Non-pigmented ciliary epithelial cell (primary cell): ENCODE measurements around the gene TRABD.

Experiments used
- DNase-seq: peaks from one replicate; pipeline ENCODE4 v3.0.0-alpha.2; 2010; ENCODE audit warnings: low read depth

The TRABD gene

DNA sequence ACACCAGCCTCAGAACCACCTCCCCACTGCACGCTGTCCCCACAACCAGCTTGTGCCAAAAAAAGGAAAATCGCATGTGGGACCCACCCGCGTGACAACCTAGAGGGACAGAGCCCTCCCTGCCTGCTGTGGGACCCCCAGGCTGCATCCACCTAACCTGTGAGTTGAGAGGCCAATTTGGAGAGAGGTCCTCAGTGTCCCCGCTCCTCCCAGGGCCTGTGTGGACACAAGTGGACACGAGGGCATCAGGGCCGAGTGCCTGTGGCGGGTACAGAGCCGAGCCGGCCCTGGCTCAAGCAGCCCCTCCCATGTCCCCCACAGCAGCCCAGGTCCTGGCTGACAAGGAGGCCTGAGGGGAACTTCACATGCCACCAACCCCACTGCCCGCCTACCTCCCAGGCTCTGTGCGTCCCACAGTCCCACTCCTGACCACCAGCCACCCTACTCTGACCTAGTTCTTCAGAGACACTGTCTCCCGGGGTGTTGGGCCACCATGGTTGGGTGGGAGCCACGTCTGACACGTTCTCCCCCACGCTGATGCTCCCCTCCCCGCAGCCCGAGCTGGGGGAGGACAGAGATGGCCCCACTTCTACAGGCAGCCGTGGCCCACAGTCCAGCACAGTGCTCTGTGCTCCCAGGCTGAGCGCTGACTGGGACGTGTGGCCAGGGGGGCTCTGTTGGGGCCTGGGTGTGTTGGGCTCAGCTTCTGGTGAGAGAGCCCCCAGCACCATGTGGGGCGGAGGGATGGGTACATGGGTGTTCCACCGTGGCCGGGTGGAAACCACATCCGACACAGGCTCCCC lies 34.3 kb downstream of the TRABD start:
- DNase-seq: no peak

GRCh38 chr22:50220603-50221409 lies 35.1 kb downstream of the TRABD start:
- no peak for DNase-seq

- DNase-seq: no peak
Measured at GRCh38 chr22:50221410-50222300, 35.9 kb downstream of the TRABD start.

DNA sequence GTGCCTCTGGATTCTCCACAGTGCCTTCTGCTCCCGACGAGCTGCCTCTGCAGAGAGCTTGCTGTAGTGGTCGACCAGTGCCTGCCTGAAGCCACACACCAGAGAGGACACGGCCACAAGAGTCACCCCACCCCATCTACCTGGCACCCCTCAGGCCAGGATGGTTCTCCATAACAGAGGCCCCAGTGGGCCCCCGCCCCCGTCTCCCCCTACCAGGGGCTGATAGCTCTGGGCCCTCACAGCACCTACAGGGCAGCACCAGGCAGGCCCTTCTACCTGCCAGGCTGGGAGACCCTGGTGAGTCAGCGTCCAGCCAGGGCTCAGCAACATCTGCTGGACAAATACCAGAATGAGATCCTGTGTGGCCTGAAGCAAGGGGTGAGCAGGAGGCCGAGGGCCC lies 36.8 kb downstream of the TRABD start:
- no peak for DNase-seq

DNA sequence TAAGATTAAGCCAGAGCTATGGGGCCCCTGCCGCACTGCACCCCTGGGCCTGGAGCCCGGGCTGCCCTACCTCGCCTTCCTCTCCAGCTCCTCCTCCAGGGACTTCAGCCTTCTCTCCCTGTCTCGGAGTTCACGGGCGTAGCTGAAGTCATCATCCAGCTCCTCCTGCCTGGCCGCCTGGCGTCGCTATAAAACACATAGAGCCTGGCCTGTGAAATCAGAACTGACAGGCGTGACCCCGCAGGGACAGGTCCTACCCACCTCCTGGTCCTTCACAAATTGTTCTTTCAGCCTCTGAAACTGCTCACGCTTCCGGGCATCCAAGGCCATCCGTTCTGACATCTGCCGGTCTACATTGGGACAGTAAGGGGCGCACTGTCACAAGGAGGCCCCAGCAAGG lies 38.4 kb downstream of the TRABD start:
- no peak for DNase-seq

DNA sequence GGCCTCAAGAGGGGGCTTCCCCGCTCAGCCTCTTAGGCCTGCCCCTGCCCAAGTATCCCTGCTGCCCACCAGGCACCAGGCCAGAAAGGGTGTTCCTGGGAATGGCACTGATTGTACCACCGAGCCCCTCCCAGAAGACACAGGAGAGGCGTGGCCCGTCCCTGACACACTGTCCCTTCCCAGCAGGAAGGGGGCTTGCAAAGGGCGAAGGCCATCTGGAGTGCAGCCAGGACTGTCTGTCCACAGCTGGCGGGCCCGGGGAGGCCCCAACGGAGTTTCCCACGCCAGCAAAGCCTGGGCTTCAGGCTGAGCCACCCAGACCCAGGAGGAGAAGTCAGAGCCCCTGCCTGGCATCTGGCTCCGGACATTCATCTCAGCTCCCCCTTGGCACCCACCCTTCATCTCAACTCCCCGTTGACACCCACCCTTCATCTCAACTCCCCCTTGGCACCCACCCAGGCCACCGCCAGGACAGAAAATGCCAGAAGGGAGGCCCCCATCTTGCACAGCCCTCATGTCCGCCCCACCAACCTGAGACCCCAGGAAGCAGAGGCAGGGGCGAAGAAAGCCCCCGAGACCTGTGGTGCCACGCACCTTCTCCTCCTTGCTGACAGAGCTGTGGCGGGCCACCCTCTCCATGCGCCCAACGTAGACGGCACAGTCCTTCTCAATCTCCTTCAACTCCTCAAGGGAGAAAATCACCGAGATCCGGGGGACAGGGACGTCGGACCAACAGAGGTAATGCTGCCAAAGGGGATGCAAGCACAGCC lies 39.7 kb downstream of the TRABD start:
- DNase-seq: no peak

GRCh38 chr22:50226063-50226874 lies 40.6 kb downstream of the TRABD start:
- no peak for DNase-seq

GRCh38 chr22:50226875-50227165 lies 41.1 kb downstream of the TRABD start:
- DNase-seq: no peak

GRCh38 chr22:50227579-50228215 lies 42.0 kb downstream of the TRABD start:
- no peak for DNase-seq

DNA sequence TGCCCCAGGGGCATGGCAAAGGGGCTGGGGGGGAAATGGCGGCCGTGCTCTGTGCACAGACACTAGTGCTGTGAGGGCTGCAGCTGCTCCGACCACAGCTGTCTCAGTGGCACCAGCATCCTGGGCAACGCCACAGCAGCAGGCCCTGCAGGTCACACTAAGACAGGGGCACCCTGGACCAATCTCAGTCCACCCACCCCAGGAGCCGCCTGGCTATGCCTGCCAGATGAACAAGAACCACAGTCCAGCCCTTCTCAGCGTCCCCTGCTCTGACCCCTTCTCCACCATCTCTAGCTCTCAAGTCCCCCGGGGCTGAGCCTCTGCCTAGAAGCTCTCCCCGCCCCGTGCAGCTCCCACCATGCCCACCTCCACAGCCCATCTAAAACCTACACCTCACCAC lies 42.7 kb downstream of the TRABD start:
- no peak for DNase-seq

DNA sequence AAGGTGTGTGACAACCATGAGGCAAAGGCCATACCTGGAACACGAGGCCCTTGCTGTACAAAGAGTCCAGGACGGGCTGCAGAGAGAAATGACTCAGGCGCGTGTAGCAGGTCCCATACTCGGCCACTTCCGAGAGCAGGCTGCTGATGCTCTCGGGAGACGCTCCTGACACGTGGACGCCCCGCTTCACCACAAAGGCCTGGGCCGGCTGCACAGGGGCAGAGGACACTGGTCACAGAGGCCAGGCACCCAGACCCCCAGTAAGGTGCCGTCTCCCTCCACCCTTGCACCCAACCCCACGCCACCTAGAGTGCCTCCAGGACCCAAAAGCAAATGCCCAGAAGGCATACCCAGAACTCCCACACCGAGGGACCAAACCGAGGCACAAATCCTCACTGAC lies 43.7 kb downstream of the TRABD start:
- DNase-seq: no peak

DNA sequence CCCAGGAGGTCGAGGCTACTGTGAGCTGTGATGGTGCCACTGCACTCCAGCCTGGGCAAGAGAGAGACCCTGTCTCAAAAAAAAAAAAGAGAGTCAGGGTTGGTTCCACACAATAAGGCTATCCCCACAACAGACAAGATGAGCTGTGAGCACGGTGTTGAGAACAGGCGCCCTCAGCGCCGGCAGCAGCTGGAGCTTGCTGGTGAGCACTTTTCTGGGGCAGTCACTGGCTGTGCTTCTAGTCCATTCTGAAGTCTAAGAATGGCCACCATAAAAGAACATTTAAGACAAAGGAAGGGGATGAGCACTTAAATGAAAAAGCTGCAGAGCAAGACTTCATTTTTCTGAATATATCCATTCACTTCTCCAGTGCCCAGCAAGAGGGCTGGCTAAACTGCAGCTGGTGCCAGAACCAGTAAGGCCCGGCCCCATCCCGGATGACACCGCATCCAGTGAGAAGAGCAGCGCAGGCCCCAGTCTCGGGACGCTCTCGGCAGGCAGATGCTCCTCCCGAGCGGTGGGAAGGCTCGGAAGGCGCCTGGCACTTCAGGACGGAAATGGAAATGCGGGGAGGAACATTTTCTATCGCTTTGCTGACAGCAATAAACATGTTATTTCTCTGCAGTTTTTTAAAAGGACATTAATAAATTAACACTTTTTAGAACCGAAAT lies 46.9 kb downstream of the TRABD start:
- DNase-seq: no peak

DNA sequence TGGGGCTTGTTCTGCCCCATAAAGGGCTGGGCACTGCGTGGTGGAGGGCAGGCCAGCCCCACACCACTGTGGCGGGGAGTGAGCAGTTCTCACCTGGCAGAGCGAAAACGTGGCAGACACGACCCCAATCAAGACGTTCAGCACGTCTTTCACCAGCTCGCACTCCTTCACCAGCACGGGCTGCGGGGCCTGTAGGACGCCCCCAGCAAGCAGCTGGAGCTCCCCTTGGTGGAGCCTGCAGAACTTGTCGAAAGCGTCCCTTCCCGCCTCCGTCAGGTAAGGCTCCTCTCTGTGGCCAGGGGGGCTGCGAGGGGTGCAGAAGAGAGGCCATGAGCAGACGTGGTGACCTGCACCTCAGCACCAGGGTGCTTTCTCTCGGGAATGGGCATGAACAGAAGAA lies 47.5 kb downstream of the TRABD start:
- no peak for DNase-seq

DNA sequence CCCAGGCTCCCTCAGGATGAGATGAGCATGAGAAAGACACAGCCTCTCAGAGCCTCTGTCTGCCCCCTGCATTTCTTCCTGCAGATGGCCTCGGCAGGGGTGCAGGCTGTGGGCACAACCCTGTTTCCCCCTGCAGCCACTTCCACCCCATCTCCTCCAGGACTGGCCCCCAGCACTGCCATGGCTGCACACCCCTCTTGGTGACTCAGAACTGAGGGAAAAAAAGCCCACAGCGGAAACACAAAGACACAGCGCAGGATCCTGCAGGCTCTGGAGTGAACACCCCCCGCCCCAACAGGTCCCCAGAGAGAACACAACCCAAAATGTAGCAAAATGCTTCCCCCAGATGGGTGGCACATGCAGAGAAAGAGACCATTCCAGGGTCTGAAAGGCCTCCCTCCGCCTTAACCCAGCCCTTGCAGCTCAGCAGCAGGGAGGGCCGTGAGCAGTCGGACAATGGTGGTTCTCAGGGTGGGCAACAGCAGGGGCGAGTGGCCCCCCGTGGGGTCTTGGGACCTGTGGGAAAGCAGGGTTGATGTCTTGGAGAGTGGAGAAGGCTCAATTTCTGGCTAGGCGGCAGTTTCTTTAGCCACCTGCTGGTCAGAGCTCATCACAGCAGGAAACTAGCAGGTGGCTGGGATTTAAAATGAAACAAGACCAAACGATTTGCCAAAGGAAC lies 51.2 kb downstream of the TRABD start:
- DNase-seq: no peak

- DNase-seq: no peak
Measured at GRCh38 chr22:50238755-50239154, 53.0 kb downstream of the TRABD start.

GRCh38 chr22:50242406-50242949 lies 56.8 kb downstream of the TRABD start:
- no peak for DNase-seq

- DNase-seq: no peak
Measured at GRCh38 chr22:50243685-50244419, 58.1 kb downstream of the TRABD start.
